Prostate gland (tissue), 2 donors: ENCODE data around the gene CNN3.

Experiments used
- POLR2A ChIP-seq: fragments of 450-650 bp; IDR thresholded peaks from one replicate; pipeline ENCODE4 v1.6.1; 2016; ENCODE audit warnings: antibody characterized with exemption, mild to moderate bottlenecking
- TF ChIP-seq, protein P1 (sequence below), 4 experiments: fragments of 200-600 bp in 2 of 4; fragments of 450-650 bp in 2 of 4; sonication (generic) in 2 of 4; IDR thresholded peaks; 1 replicate in 3 of 4; 2 replicates in 1 of 4; pipeline ENCODE4 v1.5.1; 2016 to 2019; ENCODE audit warnings: antibody characterized with exemption in 4 of 4, mild to moderate bottlenecking in 2 of 4, moderate library complexity in 2 of 4

DNA sequence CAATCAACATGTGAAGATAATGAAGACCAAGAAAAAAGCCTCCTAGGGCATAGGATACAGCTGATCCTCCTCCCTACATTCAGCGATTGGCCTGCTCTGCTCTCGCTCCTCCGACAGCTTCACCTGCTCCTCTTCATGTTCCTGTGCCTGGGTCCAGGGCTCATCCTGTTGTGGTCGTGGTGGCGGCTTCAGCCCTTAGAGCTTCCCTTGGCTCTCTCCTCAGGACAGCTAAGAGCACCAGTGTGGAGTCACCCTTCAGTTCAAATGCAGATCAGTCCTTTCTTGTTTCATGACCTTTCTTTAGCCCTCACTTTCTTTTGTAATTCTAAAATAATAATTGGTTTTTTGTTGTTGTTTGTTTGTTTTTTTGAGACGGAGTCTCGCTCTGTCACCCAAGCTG is 18.7 kb downstream of the CNN3 start:
- no peak for TF ChIP-seq POLR2A
- TF ChIP-seq, protein P1, sequence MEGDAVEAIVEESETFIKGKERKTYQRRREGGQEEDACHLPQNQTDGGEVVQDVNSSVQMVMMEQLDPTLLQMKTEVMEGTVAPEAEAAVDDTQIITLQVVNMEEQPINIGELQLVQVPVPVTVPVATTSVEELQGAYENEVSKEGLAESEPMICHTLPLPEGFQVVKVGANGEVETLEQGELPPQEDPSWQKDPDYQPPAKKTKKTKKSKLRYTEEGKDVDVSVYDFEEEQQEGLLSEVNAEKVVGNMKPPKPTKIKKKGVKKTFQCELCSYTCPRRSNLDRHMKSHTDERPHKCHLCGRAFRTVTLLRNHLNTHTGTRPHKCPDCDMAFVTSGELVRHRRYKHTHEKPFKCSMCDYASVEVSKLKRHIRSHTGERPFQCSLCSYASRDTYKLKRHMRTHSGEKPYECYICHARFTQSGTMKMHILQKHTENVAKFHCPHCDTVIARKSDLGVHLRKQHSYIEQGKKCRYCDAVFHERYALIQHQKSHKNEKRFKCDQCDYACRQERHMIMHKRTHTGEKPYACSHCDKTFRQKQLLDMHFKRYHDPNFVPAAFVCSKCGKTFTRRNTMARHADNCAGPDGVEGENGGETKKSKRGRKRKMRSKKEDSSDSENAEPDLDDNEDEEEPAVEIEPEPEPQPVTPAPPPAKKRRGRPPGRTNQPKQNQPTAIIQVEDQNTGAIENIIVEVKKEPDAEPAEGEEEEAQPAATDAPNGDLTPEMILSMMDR (IDR thresholded peaks at IDR 0.05), result no peak
